ENCODE measurements around the gene CDK15.
"Not testable (repeated sequence)": the region's sequence is repeated elsewhere in the genome, so short reads cannot be mapped to it uniquely, and the experiment has no call there.

CDK15 gene

GRCh38 chr2:201790989-201791388 lies 15.3 kb upstream of the CDK15 start:
- no peak for DNase-seq

- DNase-seq: no peak
Measured at GRCh38 chr2:201793631-201794030, 12.7 kb upstream of the CDK15 start.

- no peak for DNase-seq
Measured at GRCh38 chr2:201794294-201794693, 12.0 kb upstream of the CDK15 start.

GRCh38 chr2:201795607-201796477 lies 10.5 kb upstream of the CDK15 start:
- DNase-seq: no peak

- DNase-seq: no peak
Measured at GRCh38 chr2:201796478-201796865, 9.9 kb upstream of the CDK15 start.

- DNase-seq: no peak
Measured at GRCh38 chr2:201797175-201797840, 9.0 kb upstream of the CDK15 start.

- no peak for DNase-seq
Measured at GRCh38 chr2:201798252-201798913, 8.0 kb upstream of the CDK15 start.

- not testable (repeated sequence) for DNase-seq
Measured at GRCh38 chr2:201798914-201799285, 7.4 kb upstream of the CDK15 start.

GRCh38 chr2:201807452-201807999 lies 1.2 kb downstream of the CDK15 start:
- no peak for DNase-seq

- DNase-seq: no peak
Measured at GRCh38 chr2:201808027-201808426, 1.7 kb downstream of the CDK15 start.

GRCh38 chr2:201809633-201810032 lies 3.3 kb downstream of the CDK15 start:
- DNase-seq: no peak

- not testable (repeated sequence) for DNase-seq
Measured at GRCh38 chr2:201810604-201811003, 4.3 kb downstream of the CDK15 start.

- no peak for DNase-seq
Measured at GRCh38 chr2:201813996-201814760, 7.8 kb downstream of the CDK15 start.

GRCh38 chr2:201816657-201817575 lies 10.6 kb downstream of the CDK15 start:
- no peak for DNase-seq

- no peak for DNase-seq
Measured at GRCh38 chr2:201820383-201821007, 14.2 kb downstream of the CDK15 start.

- no peak for DNase-seq
Measured at GRCh38 chr2:201821080-201821479, 14.7 kb downstream of the CDK15 start.

GRCh38 chr2:201824212-201824611 lies 17.9 kb downstream of the CDK15 start:
- no peak for DNase-seq

GRCh38 chr2:201827621-201828020 lies 21.3 kb downstream of the CDK15 start:
- DNase-seq: no peak

GRCh38 chr2:201828220-201828619 lies 21.9 kb downstream of the CDK15 start:
- no peak for DNase-seq

- no peak for DNase-seq
Measured at GRCh38 chr2:201830666-201831065, 24.3 kb downstream of the CDK15 start.

- DNase-seq: no peak
Measured at GRCh38 chr2:201831469-201831868, 25.1 kb downstream of the CDK15 start.

Data from NCI-H1048 (cell line).